PFSK-1 (cell line): ENCODE data around the gene PRKCI.

Experiments
- FOXP2 ChIP-seq: optimal IDR thresholded peaks from 2 replicates; pipeline ENCODE3; 2011; ENCODE audit warnings: borderline replicate concordance, control low read depth, inconsistent platforms; ENCODE audit not compliant: insufficient read depth; ENCODE audit errors: extremely low read length, extremely low read depth
- POLR2AphosphoS5 ChIP-seq: IDR thresholded peaks from 2 replicates; pipeline ENCODE4 v1.6.1; 2012; ENCODE audit warnings: low read depth, mild to moderate bottlenecking, control low read depth, low read length, moderate library complexity
- SIN3A ChIP-seq: IDR thresholded peaks from 2 replicates; pipeline ENCODE4 v1.6.1; 2012; ENCODE audit warnings: mild to moderate bottlenecking, low read length, moderate library complexity, borderline replicate concordance; ENCODE audit not compliant: insufficient read depth
- TAF1 ChIP-seq: IDR thresholded peaks from 2 replicates; pipeline ENCODE4 v1.6.1; 2012; ENCODE audit warnings: low read length, control low read depth, borderline replicate concordance; ENCODE audit not compliant: insufficient read depth
- TF ChIP-seq, protein P1 (sequence below), 2 experiments: IDR thresholded peaks; 2 replicates each; pipeline versions ENCODE4 v1.6.1 to v1.8.0; 2011 to 2012; ENCODE audit warnings: low read depth in 2 of 2, low read length in 2 of 2, control low read depth in 1 of 2, inconsistent platforms in 1 of 2, mild to moderate bottlenecking in 1 of 2, moderate library complexity in 1 of 2; ENCODE audit not compliant: insufficient read depth in 1 of 2

The PRKCI gene

DNA sequence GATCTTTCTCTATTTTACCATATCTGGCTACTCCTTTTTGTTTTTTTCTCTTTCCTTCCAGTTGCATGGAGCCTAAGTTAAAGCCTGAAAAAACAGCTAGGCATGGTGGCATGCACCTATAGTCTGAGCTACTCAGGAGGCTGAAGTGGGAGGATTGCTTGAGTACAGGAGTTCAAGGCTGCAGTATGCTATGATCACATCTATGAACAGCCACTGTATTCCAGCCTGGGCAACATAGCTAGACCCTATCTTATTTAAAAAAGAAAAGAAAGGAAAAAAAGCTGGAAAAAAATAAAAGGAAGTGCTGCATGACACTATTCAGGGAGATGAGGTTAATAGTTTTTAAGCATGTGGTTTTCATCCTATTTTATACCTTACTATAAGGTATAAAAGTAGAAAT lies 131.3 kb downstream of the PRKCI start:
- TF ChIP-seq, protein P1, sequence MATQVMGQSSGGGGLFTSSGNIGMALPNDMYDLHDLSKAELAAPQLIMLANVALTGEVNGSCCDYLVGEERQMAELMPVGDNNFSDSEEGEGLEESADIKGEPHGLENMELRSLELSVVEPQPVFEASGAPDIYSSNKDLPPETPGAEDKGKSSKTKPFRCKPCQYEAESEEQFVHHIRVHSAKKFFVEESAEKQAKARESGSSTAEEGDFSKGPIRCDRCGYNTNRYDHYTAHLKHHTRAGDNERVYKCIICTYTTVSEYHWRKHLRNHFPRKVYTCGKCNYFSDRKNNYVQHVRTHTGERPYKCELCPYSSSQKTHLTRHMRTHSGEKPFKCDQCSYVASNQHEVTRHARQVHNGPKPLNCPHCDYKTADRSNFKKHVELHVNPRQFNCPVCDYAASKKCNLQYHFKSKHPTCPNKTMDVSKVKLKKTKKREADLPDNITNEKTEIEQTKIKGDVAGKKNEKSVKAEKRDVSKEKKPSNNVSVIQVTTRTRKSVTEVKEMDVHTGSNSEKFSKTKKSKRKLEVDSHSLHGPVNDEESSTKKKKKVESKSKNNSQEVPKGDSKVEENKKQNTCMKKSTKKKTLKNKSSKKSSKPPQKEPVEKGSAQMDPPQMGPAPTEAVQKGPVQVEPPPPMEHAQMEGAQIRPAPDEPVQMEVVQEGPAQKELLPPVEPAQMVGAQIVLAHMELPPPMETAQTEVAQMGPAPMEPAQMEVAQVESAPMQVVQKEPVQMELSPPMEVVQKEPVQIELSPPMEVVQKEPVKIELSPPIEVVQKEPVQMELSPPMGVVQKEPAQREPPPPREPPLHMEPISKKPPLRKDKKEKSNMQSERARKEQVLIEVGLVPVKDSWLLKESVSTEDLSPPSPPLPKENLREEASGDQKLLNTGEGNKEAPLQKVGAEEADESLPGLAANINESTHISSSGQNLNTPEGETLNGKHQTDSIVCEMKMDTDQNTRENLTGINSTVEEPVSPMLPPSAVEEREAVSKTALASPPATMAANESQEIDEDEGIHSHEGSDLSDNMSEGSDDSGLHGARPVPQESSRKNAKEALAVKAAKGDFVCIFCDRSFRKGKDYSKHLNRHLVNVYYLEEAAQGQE (IDR thresholded peaks at IDR 0.05; ENCODE audit: insufficient read depth in 1 of 2, low read depth in 2 of 2, low read length in 2 of 2), result no peak
- TF ChIP-seq POLR2AphosphoS5 (no peak), FOXP2 (no peak), TAF1 (no peak), SIN3A (no peak)

DNA sequence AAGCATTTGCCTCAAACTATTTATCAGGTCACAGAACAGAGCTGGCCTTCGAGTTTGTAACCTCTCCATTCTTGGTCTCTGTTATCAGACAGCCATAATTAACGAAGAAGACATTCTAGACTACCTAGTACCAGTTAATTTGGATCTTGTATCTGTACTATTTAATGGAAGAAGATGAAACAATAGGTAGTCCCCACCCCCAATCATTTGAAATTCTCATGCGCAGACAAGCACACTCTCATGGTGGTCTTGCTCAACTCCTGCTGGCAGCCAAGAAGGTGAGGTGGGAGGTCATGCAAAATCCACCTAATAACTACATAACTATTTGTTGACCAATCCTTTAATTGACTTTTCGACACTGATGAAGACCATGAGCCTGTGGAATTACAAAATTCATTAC lies 132.5 kb downstream of the PRKCI start:
- TF ChIP-seq POLR2AphosphoS5 (no peak), SIN3A (no peak), TAF1 (no peak), FOXP2 (no peak)
- TF ChIP-seq, protein P1 (IDR thresholded peaks at IDR 0.05; ENCODE audit: insufficient read depth in 1 of 2, low read depth in 2 of 2, low read length in 2 of 2), result no peak
